ENCODE data around the gene SAV1. TPM values are rescaled to one million over a fixed set of nuclear protein-coding genes. Genes with fewer than 3 reads are reported as not detected.
"Not testable (repeated sequence)": the region's sequence is repeated elsewhere in the genome, so short reads cannot be mapped to it uniquely, and the experiment has no call there.

The SAV1 gene
- total RNA-seq, 1 experiment from 2014 or later, result 14.1 TPM

GRCh38 chr14:50665300-50665699 lies 2.8 kb downstream of the SAV1 start:
- DNase-seq (ENCODE audit: low read depth), result not testable (repeated sequence)

GRCh38 chr14:50664579-50664978 lies 3.5 kb downstream of the SAV1 start:
- not testable (repeated sequence) for DNase-seq (ENCODE audit: low read depth)

GRCh38 chr14:50659327-50659974 lies 8.7 kb downstream of the SAV1 start:
- DNase-seq (ENCODE audit: low read depth), result peak; percentile 33

GRCh38 chr14:50658203-50658602 lies 9.9 kb downstream of the SAV1 start:
- DNase-seq (ENCODE audit: low read depth), result no peak

- DNase-seq (ENCODE audit: low read depth), result no peak
These were observed 10.4 kb downstream of the SAV1 start for GRCh38 chr14:50657753-50658152.

GRCh38 chr14:50656776-50657175 lies 11.3 kb downstream of the SAV1 start:
- no peak for DNase-seq (ENCODE audit: low read depth)

- DNase-seq (ENCODE audit: low read depth), result no peak
These were observed 18.4 kb downstream of the SAV1 start for GRCh38 chr14:50649691-50650090.

- peak; percentile 3 for DNase-seq (ENCODE audit: low read depth)
These were observed 20.4 kb downstream of the SAV1 start for GRCh38 chr14:50647753-50648152.

- DNase-seq (ENCODE audit: low read depth), result no peak
These were observed 20.8 kb downstream of the SAV1 start for GRCh38 chr14:50647282-50647681.

GRCh38 chr14:50635141-50635540 lies 33.0 kb downstream of the SAV1 start:
- no peak for DNase-seq (ENCODE audit: low read depth)

- DNase-seq (ENCODE audit: low read depth), result no peak
These were observed 34.2 kb downstream of the SAV1 start for GRCh38 chr14:50633954-50634353.

- no peak for DNase-seq (ENCODE audit: low read depth)
These were observed 36.7 kb downstream of the SAV1 start for GRCh38 chr14:50631408-50631821.

- not testable (repeated sequence) for DNase-seq (ENCODE audit: low read depth)
These were observed 43.2 kb downstream of the SAV1 start for GRCh38 chr14:50624947-50625346.

GRCh38 chr14:50624447-50624846 lies 43.7 kb downstream of the SAV1 start:
- DNase-seq (ENCODE audit: low read depth), result no peak

- DNase-seq (ENCODE audit: low read depth), result no peak
These were observed 45.1 kb downstream of the SAV1 start for GRCh38 chr14:50622978-50623377.

- peak; percentile 33 for DNase-seq (ENCODE audit: low read depth)
These were observed 47.8 kb downstream of the SAV1 start for GRCh38 chr14:50620341-50620740.

- DNase-seq (ENCODE audit: low read depth), result peak; percentile 42
These were observed 48.5 kb downstream of the SAV1 start for GRCh38 chr14:50619569-50620141.

GRCh38 chr14:50616275-50616674 lies 51.8 kb downstream of the SAV1 start:
- DNase-seq (ENCODE audit: low read depth), result no peak

GRCh38 chr14:50615552-50615951 lies 52.6 kb downstream of the SAV1 start:
- no peak for DNase-seq (ENCODE audit: low read depth)

GRCh38 chr14:50615056-50615455 lies 53.0 kb downstream of the SAV1 start:
- no peak for DNase-seq (ENCODE audit: low read depth)

GRCh38 chr14:50612806-50613205 lies 55.3 kb downstream of the SAV1 start:
- DNase-seq (ENCODE audit: low read depth), result no peak

GRCh38 chr14:50610465-50610864 lies 57.6 kb downstream of the SAV1 start:
- DNase-seq (ENCODE audit: low read depth), result no peak

- DNase-seq (ENCODE audit: low read depth), result no peak
These were observed 59.7 kb downstream of the SAV1 start for GRCh38 chr14:50608302-50608851.

Measured in M059J (cell line).